IMR-90 (cell line): ENCODE data around the gene NPAS3.

Experiments used
- BHLHE40 ChIP-seq: fragments of 150-350 bp; IDR thresholded peaks from 2 replicates; pipeline ENCODE4 v1.6.1; 2016; ENCODE audit warnings: mild to moderate bottlenecking, low read depth, low read length
- CTCF ChIP-seq: conservative IDR thresholded peaks from 2 replicates; pipeline ENCODE4 v1.5.1; 2012; ENCODE audit warnings: mild to moderate bottlenecking, low read depth, low read length, improper control_type of control experiment
- MAFK ChIP-seq: IDR thresholded peaks from 2 replicates; pipeline ENCODE4 v1.6.1; 2012; ENCODE audit warnings: low read depth, low read length, improper control_type of control experiment
- MXI1 ChIP-seq: IDR thresholded peaks from 2 replicates; pipeline ENCODE4 v1.6.1; 2012; ENCODE audit warnings: low read depth, mild to moderate bottlenecking, low read length, moderate library complexity, borderline replicate concordance
- POLR2A ChIP-seq: IDR thresholded peaks from 2 replicates; pipeline ENCODE4 v1.6.1; 2012; ENCODE audit warnings: mild to moderate bottlenecking, low read depth, low read length
- RAD21 ChIP-seq: IDR thresholded peaks from 2 replicates; pipeline ENCODE4 v1.6.1; 2012; ENCODE audit warnings: low read length, improper control_type of control experiment
- RCOR1 ChIP-seq: IDR thresholded peaks from 2 replicates; pipeline ENCODE4 v1.6.1; 2012; ENCODE audit warnings: mild to moderate bottlenecking, low read length, improper control_type of control experiment; ENCODE audit not compliant: insufficient replicate concordance
- TF ChIP-seq, protein P1 (sequence below): fragments of 150-350 bp; IDR thresholded peaks from 2 replicates; pipeline ENCODE4 v1.6.1; 2017; ENCODE audit warnings: mild to moderate bottlenecking, antibody characterized with exemption, low read length, low read depth
- TF ChIP-seq, protein P2 (sequence below): fragments of 150-350 bp; IDR thresholded peaks from 2 replicates; pipeline ENCODE4 v1.6.1; 2016; ENCODE audit warnings: low read depth, mild to moderate bottlenecking, low read length, moderate library complexity, borderline replicate concordance

GRCh38 chr14:33573301-33573880 is 634.7 kb downstream of the NPAS3 start:
- TF ChIP-seq CTCF: no peak
- TF ChIP-seq POLR2A: no peak
- no peak for TF ChIP-seq RAD21
- TF ChIP-seq BHLHE40: no peak
- TF ChIP-seq MAFK: no peak
- TF ChIP-seq RCOR1: no peak
- TF ChIP-seq, protein P1, sequence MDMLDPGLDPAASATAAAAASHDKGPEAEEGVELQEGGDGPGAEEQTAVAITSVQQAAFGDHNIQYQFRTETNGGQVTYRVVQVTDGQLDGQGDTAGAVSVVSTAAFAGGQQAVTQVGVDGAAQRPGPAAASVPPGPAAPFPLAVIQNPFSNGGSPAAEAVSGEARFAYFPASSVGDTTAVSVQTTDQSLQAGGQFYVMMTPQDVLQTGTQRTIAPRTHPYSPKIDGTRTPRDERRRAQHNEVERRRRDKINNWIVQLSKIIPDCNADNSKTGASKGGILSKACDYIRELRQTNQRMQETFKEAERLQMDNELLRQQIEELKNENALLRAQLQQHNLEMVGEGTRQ: no peak
- TF ChIP-seq, protein P2, sequence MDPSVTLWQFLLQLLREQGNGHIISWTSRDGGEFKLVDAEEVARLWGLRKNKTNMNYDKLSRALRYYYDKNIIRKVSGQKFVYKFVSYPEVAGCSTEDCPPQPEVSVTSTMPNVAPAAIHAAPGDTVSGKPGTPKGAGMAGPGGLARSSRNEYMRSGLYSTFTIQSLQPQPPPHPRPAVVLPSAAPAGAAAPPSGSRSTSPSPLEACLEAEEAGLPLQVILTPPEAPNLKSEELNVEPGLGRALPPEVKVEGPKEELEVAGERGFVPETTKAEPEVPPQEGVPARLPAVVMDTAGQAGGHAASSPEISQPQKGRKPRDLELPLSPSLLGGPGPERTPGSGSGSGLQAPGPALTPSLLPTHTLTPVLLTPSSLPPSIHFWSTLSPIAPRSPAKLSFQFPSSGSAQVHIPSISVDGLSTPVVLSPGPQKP: no peak
- no peak for TF ChIP-seq MXI1
